ENCODE data around the gene TSPY10.
"Not testable (repeated sequence)": the region's sequence is repeated elsewhere in the genome, so short reads cannot be mapped to it uniquely, and the experiment has no call there.

TSPY10 gene, protein sequence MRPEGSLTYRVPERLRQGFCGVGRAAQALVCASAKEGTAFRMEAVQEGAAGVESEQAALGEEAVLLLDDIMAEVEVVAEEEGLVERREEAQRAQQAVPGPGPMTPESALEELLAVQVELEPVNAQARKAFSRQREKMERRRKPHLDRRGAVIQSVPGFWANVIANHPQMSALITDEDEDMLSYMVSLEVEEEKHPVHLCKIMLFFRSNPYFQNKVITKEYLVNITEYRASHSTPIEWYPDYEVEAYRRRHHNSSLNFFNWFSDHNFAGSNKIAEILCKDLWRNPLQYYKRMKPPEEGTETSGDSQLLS
- 0 to 0.33 (median 0) reads per million in 17 experiments for total RNA-seq

DNA sequence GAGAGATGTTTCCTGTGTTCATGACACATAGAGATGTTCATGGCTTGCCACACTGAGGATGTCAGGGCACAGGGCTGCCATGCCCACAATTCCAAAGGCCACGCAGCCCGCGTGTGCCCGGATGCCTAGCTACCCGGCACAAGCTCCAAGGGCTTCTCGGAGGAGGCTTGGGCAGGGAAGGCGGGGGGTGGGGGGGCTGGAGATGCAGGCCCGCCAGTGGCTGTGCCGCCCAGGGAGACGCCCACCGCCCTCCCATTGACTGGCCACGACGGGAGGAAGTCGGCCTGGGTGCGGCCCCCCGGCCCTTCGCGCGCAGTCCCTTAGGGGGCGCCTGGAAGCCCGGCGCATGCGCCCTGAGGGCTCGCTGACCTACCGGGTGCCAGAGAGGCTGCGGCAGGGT is at the start of gene TSPY10:
TSS of gene TSPY10 (plus strand) at position 301 of the 400 bp plus-strand sequence. CDS start at position 347, 46 bp downstream.
- DNase-seq = not testable (repeated sequence)

DNA sequence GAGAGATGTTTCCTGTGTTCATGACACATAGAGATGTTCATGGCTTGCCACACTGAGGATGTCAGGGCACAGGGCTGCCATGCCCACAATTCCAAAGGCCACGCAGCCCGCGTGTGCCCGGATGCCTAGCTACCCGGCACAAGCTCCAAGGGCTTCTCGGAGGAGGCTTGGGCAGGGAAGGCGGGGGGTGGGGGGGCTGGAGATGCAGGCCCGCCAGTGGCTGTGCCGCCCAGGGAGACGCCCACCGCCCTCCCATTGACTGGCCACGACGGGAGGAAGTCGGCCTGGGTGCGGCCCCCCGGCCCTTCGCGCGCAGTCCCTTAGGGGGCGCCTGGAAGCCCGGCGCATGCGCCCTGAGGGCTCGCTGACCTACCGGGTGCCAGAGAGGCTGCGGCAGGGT is 40.7 kb upstream of the TSPY10 start, which contains the start of gene TSPY9:
TSS of gene TSPY9 (plus strand) at position 301 of the 400 bp plus-strand sequence. CDS start at position 347, 46 bp downstream.
- DNase-seq = not testable (repeated sequence)

DNA sequence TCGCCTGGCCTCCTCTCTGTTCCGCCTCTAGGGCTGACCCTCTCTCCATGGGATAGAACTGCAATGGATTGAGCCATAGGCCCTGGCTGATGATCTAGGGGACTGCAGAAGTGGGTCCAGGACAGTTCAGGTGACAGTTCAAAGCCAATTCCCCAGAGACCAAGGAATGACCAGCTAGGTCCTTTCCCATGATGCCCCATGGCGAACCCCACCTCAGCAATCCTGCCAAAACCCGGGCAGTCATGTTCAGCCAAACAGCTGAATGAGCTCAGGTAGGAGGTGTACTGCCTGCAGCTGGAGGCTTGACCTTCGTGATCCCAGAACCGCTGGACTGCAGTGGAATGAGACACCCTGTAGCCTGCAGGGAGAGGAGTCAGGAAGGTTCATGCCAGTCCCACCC is 23.3 kb upstream of the TSPY10 start:
- DNase-seq = not testable (repeated sequence)

DNA sequence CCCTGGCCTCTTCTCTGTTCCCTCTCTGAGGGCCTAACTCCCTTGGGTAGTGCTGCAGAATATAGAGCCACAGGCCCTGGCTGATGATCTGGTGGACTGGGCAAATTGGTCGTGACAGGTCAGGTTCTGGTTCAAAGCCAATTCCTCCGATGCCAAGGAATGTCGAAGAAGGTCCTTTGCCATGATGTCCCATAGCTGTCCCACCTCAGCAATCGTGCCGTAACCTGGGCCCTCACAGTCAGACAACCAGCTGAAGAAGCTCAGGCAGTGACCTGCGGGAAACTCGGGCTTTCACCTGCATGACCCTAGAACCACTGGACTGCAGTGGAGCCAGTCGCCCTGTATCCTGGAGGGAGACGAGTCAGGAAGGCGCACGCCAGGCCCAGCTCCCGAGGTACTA is 11.4 kb upstream of the TSPY10 start:
- not testable (repeated sequence) for DNase-seq
